Left lung (tissue), 10 donors: Measurements from ENCODE around the gene ZFPM1. TPM values are rescaled to one million over a fixed set of nuclear protein-coding genes. Genes with fewer than 3 reads are reported as not detected.

ENCODE experiments used
- ATAC-seq: fragments of 200-7000 bp; cut with Tn5 transposase; one replicate; pipeline ENCODE4 v1.9.1; 2020; ENCODE audit warnings: moderate library complexity
- DNase-seq, 4 donors: peaks; one replicate each; pipeline ENCODE4 v3.0.0-alpha.2; 2013 to 2020
- H3K27ac ChIP-seq, 2 donors: fragments of 200-600 bp; sonication (generic) in 1 of 2; one replicate each; pipeline versions ENCODE4 v1.5.0 to v1.8.0; 2020 to 2021
- H3K27me3 ChIP-seq, 2 donors: fragments of 200-600 bp; sonication (generic) in 1 of 2; one replicate each; pipeline versions ENCODE4 v1.5.0 to v1.8.0; 2020 to 2021
- H3K36me3 ChIP-seq, 2 donors: fragments of 200-600 bp; sonication (generic) in 1 of 2; one replicate each; pipeline versions ENCODE4 v1.5.0 to v1.8.0; 2020 to 2021
- H3K4me1 ChIP-seq, 2 donors: fragments of 200-600 bp; one replicate each; pipeline ENCODE4 v1.8.0; 2021
- H3K4me3 ChIP-seq, 2 donors: fragments of 200-600 bp; sonication (generic) in 1 of 2; one replicate each; pipeline versions ENCODE4 v1.5.0 to v1.8.0; 2020 to 2021; ENCODE audit warnings: mild to moderate bottlenecking in 1 of 2
- H3K9me3 ChIP-seq, 2 donors: fragments of 200-600 bp; sonication (generic) in 1 of 2; one replicate each; pipeline versions ENCODE4 v1.5.0 to v1.8.0; 2020 to 2021
- intact Hi-C, 2 donors: fragments of 100-400 bp; cut with DNase I; formaldehyde crosslinking; loops; one replicate each; pipeline versions ENCODE4 v1.11.2 to v1.14.2; 2022
- polyA plus RNA-seq, 6 donors: library from polyadenylated mRNA; unstranded; fragments of 120-200 nt; gene quantifications; one replicate each; pipeline ENCODE4 v1.2.1, GENCODE V29; 2013; ENCODE audit not compliant: insufficient read length in 6 of 6
- total RNA-seq, 2 donors: library from RNA; stranded (reverse); fragmentation: NEBNext Ultra II Directional; extraction: Animal tissue kit (Norgen Biotek cat#: 25700); gene quantifications; one replicate each; pipeline ENCODE4 v1.2.1, GENCODE V29; 2021
- TF ChIP-seq, protein P1 (sequence below), 2 donors: fragments of 200-600 bp; sonication (generic) in 1 of 2; IDR thresholded peaks; one replicate each; pipeline versions ENCODE4 v1.5.0 to v1.8.0; 2021; ENCODE audit warnings: antibody characterized with exemption in 2 of 2
- donor health status: DM: no; HTN: yes; CAD: no.
- donor health status: DM: no; HTN: no; CAD: no.

The ZFPM1 gene
- total and polyA plus RNA-seq, 8 donors: 1.8 to 7.0 (median 3.6) TPM

GRCh38 chr16:88560714-88561484 lies 107.8 kb downstream of the ZFPM1 start:
- no peak overlapping the region for H3K4me3 ChIP-seq
- DNase-seq: peak in 2 of 4 donors; percentile 25 to 28
- ATAC-seq: peak; percentile 23
- H3K27ac ChIP-seq: no peak overlapping the region
- H3K9me3 ChIP-seq: no peaks in the 10 kb centered on the region
- H3K4me1 ChIP-seq: no peaks in the 10 kb centered on the region
- TF ChIP-seq, protein P1, sequence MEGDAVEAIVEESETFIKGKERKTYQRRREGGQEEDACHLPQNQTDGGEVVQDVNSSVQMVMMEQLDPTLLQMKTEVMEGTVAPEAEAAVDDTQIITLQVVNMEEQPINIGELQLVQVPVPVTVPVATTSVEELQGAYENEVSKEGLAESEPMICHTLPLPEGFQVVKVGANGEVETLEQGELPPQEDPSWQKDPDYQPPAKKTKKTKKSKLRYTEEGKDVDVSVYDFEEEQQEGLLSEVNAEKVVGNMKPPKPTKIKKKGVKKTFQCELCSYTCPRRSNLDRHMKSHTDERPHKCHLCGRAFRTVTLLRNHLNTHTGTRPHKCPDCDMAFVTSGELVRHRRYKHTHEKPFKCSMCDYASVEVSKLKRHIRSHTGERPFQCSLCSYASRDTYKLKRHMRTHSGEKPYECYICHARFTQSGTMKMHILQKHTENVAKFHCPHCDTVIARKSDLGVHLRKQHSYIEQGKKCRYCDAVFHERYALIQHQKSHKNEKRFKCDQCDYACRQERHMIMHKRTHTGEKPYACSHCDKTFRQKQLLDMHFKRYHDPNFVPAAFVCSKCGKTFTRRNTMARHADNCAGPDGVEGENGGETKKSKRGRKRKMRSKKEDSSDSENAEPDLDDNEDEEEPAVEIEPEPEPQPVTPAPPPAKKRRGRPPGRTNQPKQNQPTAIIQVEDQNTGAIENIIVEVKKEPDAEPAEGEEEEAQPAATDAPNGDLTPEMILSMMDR (IDR thresholded peaks at IDR 0.05): no peak
- intact Hi-C loops: loop anchor here in 1 of 2 donors (5.0 kb wide), 1 partner anchor 119 kb away; no protein-coding TSS in a partner anchor
- peaks cover 0 to 51% of the 10 kb centered on the region in 2 donors for H3K27me3 ChIP-seq
- H3K36me3 ChIP-seq: no peaks in the 10 kb centered on the region

DNA sequence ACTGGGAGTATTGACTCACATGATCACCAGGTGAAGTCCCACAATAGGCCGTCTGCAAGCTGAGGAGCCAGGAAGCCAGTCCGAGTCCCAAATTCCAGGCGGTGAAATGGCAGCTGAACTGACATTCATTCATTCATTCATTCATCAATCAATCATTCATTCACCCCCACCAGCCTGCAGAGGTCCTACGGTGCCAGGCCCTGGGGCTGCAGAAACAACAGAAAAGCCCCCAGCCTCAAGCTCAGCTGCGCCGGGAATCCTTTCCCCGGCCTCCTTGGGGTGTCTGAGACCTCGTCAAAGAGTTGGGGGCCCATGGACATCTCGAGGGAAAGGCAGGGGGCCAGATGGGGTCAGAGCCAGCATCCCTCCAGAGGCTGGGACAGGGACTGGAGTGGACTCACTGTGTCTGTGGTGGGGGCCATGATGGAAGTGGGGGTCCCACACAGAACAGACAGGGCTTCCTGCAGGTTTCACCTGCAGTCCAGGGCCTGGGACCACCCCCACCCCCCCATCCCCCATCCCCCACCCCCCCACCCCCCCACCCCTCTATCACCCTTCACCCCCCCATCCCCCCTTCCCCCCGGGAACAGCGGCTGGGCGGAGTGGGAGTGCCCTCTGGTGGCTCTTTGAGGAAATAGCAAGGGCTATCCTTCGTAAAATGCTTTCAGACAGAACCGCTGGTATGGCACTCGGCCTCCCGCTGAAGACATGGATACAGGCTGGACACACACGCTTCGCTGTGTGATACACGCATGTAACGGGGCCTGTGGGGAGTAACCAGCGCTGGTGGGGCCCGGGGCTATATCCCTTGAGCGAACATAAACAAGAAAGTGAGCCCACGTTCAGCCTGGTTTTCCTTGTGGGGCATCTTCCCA lies 108.6 kb downstream of the ZFPM1 start:
- H3K27ac ChIP-seq: no peak overlapping the region
- no peaks in the 10 kb centered on the region for H3K36me3 ChIP-seq
- H3K9me3 ChIP-seq: no peaks in the 10 kb centered on the region
- ATAC-seq: peak; percentile 87
- intact Hi-C loops: loop anchor here in 1 of 2 donors (5.0 kb wide), 1 partner anchor 119 kb away; no protein-coding TSS in a partner anchor
- peak in 3 of 4 donors; percentile 26 to 49 (median 48) for DNase-seq
- no peak overlapping the region for H3K4me3 ChIP-seq
- H3K4me1 ChIP-seq: no peaks in the 10 kb centered on the region
- H3K27me3 ChIP-seq: peaks cover 0 to 44% of the 10 kb centered on the region in 2 donors
- TF ChIP-seq, protein P1 (IDR thresholded peaks at IDR 0.05): peak; percentile 40 to 63

GRCh38 chr16:88566158-88566557 lies 113.1 kb downstream of the ZFPM1 start:
- ATAC-seq (no peak), DNase-seq (no peak)
- no peak overlapping the region for H3K4me3 ChIP-seq
- H3K9me3 ChIP-seq: no peaks in the 10 kb centered on the region
- peaks cover 0 to 3% of the 10 kb centered on the region in 2 donors for H3K27me3 ChIP-seq
- no peaks in the 10 kb centered on the region for H3K36me3 ChIP-seq
- peaks cover 12% of the 10 kb centered on the region in 2 donors for H3K4me1 ChIP-seq
- intact Hi-C loops: no loop called here
- H3K27ac ChIP-seq: no peak overlapping the region
- TF ChIP-seq, protein P1 (IDR thresholded peaks at IDR 0.05): no peak

- Histone ChIP-seq H3K4me3 (peak overlapping the region; percentile 72 to 87), H3K36me3 (peaks cover 0 to 15% of the 10 kb centered on the region in 2 donors), H3K27me3 (no peaks in the 10 kb centered on the region), H3K27ac (peak overlapping the region; percentile 41 to 87), H3K4me1 (peaks cover 18 to 27% of the 10 kb centered on the region in 2 donors), H3K9me3 (no peaks in the 10 kb centered on the region)
- intact Hi-C loops: no loop called here
- TF ChIP-seq, protein P1 (IDR thresholded peaks at IDR 0.05): no peak
- peak in 1 of 4 donors; percentile 63 for DNase-seq
- ATAC-seq: no peak
Measured at GRCh38 chr16:88568710-88569613, 115.9 kb downstream of the ZFPM1 start.
